HUES6 (cell line): ENCODE data around the gene ATP6V0B.

Experiments
- H3K27ac ChIP-seq: 2 replicates; pipeline ENCODE4 v1.7.0; 2013; ENCODE audit warnings: low read depth, mild to moderate bottlenecking, low read length, inconsistent platforms
- H3K27me3 ChIP-seq: 2 replicates; pipeline ENCODE4 v1.6.1; 2013; ENCODE audit warnings: low read length; ENCODE audit not compliant: control insufficient read depth, insufficient read depth
- H3K36me3 ChIP-seq: 2 replicates; pipeline ENCODE4 v1.6.1; 2013; ENCODE audit warnings: low read length; ENCODE audit not compliant: control insufficient read depth, insufficient read depth
- H3K4me1 ChIP-seq: 2 replicates; pipeline ENCODE4 v1.6.1; 2013; ENCODE audit warnings: low read length; ENCODE audit not compliant: control insufficient read depth, insufficient read depth
- H3K4me3 ChIP-seq: 2 replicates; pipeline ENCODE4 v1.5.1; 2013; ENCODE audit warnings: low read depth, low read length
- H3K9ac ChIP-seq: one replicate; pipeline ENCODE4 v1.6.1; 2013; ENCODE audit warnings: mild to moderate bottlenecking, low read length
- H3K9me3 ChIP-seq: 2 replicates; pipeline ENCODE4 v1.6.1; 2013; ENCODE audit warnings: low read depth, low read length; ENCODE audit not compliant: control insufficient read depth, insufficient read depth

ATP6V0B gene

DNA sequence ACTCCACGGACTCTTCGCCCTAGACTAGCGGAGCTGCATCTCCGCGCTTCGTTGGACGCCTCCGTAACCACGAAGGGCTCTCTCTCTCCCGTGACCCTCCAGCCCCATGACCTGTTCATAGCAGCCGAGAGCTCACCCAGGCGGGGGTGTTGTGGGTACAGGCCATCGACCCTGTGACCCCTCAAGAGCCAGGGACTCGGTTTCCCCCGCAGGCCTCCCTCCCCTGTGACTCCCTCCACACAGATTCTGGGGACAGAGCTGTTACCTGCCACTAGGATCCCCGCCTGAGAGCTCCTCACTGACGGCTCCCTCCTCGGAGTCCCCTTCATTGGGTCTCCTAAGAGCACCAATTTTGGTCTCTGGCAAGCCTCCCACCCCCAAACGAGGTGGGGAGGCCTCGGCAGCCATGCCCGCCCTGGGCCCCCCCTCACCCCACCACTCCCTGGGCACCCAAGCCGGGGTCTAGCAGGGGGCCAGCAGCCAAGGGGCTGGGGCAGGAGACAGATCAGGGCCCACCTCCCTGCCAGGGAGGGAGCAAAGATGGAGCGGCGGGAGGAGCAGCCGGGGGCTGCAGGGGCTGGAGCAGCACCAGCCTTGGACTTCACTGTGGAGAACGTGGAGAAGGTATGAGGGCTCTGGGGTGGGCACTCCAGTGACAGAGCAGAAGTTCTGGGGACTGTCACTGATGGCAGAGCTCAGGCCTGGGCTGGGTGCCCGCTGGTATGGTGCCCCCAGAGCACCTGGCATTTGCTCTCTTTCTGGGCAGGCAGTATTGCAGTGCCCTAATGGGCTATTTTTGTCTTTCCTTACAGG lies 27.5 kb upstream of the ATP6V0B start:
- Histone ChIP-seq H3K27me3 (0 out of 2 replicates have a peak, but pooled peaks cover 2% of the 10 kb centered on the region), H3K4me3 (peak overlapping the region; percentile 87), H3K4me1 (peaks cover 9% of the 10 kb centered on the region), H3K36me3 (peaks cover 12% of the 10 kb centered on the region; the same call in 1 of the 2 replicates), H3K9me3 (no peaks in the 10 kb centered on the region), H3K27ac (peak overlapping the region; percentile 100; the same call in 1 of the 2 replicates), H3K9ac (peak overlapping the region; percentile 99)

DNA sequence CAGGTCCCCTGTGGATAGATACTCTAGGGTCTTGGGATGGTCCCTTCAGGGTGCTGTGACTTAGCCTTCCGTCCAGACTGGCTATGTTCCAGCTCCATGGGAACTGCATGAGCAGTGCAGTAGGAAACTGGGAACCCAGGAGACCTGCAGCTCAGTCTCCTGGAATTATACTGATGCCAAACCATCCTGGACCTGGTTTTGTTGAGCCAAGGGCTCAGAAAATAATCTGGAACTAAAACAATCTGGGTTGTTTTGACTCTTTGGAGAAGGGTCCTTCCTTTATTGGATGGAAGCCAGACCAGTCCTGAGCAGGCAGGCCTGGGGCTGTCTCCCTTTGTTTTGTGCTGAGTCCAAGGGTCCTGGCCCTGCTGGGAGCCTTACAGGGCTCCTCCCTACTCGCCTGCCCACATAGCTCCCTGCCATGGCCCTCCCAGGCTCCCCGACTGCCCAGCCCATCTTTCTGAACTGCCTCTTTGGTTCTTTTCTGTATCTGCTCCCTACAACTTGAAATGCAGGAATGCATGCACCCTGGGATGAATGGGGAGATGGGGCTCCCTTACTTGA lies 26.8 kb upstream of the ATP6V0B start:
- H3K4me3 ChIP-seq: peak overlapping the region; percentile 87
- H3K9ac ChIP-seq: no peak overlapping the region
- H3K36me3 ChIP-seq: peaks cover 12% of the 10 kb centered on the region; the same call in 1 of the 2 replicates
- H3K27me3 ChIP-seq: no peaks in the 10 kb centered on the region
- H3K4me1 ChIP-seq: peaks cover 9% of the 10 kb centered on the region
- no peaks in the 10 kb centered on the region for H3K9me3 ChIP-seq
- H3K27ac ChIP-seq: no peak overlapping the region

DNA sequence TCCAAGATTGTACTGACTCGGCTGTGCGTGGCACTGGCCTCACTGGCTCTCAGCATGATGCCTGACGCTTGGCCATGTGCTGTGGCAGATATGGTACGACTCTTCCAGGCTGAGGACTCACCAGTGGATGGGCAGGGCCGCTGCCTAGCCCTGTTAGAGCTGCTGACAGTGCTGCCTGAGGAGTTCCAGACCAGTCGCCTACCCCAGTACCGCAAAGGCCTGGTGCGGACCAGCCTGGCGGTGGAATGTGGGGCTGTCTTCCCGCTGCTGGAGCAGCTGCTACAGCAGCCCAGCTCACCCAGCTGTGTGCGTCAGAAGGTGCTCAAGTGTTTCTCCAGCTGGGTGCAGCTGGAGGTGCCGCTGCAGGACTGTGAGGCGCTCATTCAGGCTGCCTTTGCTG lies 25.1 kb upstream of the ATP6V0B start:
- Histone ChIP-seq H3K27ac (no peak overlapping the region), H3K27me3 (no peaks in the 10 kb centered on the region)

DNA sequence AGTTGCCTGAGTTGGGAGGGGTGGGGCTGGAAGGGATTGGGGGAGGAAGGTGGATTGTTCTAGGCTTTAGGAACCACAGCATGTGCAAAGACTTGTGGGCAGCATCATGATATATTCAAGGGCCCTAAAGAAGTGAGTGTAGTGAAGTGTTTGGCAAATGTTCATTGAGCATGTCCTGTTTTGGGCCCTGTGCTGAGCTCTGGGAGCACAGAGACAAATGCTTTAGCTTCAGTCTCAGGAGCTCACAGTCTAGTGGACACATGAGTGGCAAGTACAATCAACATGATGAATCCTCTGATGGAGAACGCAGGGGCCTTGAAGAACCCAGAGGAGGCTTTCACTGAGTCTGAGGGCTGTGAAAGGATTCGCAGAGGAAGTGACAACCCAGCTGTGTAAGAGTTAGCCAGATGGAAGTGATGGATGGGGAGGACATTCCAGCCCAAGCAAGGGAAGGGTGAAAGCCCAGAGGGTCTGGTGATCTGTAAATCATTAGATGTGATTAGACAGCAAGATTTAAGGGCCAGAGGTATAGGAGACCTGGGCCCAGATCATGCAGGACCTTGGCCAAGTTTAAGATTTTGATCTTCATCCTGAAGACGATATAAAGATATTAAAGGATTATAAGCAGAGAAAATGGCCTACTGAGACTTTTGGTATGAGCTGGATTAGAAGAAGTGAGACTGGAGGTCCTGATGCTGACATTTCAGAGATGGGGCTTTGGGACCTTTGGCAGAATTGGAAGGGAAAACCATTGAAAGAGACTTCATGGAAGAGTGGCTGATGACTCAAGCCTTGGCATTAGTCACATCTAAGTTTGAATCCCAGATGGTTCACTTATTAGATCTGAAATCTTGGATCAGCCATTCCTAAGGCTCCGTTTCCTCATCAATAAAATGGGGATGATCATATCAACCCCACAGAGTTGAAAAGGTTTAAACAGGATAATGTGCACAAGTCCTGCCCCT lies 23.5 kb upstream of the ATP6V0B start:
- Histone ChIP-seq H3K9ac (no peak overlapping the region), H3K27ac (no peak overlapping the region), H3K9me3 (no peaks in the 10 kb centered on the region), H3K27me3 (no peaks in the 10 kb centered on the region), H3K4me1 (peaks cover 6% of the 10 kb centered on the region), H3K36me3 (peaks cover 12% of the 10 kb centered on the region; the same call in 1 of the 2 replicates), H3K4me3 (no peak overlapping the region)

More for the DNA sequence above, 25.1 kb upstream of the ATP6V0B start:
- peaks cover 9% of the 10 kb centered on the region for H3K4me1 ChIP-seq
- no peak overlapping the region for H3K9ac ChIP-seq
- H3K4me3 ChIP-seq: no peak overlapping the region
- peaks cover 12% of the 10 kb centered on the region; the same call in 1 of the 2 replicates for H3K36me3 ChIP-seq
- no peaks in the 10 kb centered on the region for H3K9me3 ChIP-seq

DNA sequence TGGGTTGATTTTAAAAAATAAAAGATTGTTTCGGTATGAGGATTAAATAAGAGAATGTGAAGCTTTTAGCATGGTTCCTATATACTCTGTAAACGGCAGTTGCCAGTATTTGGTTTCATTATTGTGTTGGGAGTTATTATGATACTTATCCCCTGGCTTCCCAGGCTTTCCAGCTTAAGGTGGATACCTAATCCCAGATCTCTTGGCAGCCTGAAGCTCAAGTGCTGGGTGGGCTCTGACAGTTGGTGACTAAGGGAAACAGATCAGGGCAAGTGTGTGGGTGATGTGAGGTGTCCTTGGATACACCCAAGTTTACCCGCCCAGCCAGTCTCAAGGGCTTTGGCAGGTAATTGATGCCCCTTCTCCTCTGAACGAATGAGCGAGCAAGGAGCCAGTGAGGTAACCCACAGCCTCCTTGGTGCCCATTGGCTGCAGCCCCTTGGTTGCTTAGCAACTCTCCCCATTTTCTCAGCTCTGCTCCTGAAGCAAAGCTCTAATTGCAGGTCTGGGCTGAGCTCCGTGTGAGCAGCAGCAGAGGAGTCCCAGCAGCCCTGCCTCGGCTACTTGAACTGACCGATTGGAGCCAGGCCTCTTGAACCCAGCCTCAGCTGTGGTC lies 21.9 kb upstream of the ATP6V0B start:
- peaks cover 1% of the 10 kb centered on the region for H3K4me1 ChIP-seq
- H3K9me3 ChIP-seq: no peaks in the 10 kb centered on the region
- no peak overlapping the region for H3K27ac ChIP-seq

DNA sequence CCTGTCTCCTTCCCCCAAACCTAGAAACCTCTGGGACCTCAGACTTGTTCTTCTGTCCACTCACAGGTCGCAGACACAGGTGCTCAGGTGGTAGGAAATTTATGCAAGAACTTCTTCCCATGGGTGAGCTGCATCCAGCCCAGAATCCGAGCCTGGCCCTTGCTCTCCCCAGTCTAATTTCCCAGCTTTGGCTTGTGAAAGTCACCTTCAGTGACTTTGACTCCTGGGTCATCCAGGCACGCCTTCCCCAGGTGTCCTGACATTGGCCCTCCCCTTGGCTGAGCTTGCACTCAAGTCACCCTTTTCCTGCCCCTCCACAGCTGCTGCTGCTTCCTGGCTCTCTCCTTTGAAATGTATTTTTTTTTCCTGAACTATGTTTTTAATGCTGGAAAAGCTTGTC lies 21.4 kb upstream of the ATP6V0B start:
- Histone ChIP-seq H3K9ac (no peak overlapping the region), H3K9me3 (no peaks in the 10 kb centered on the region), H3K27ac (no peak overlapping the region), H3K4me3 (no peak overlapping the region), H3K27me3 (no peaks in the 10 kb centered on the region), H3K4me1 (no peaks in the 10 kb centered on the region), H3K36me3 (peaks cover 30% of the 10 kb centered on the region)

More for the DNA sequence above, 21.9 kb upstream of the ATP6V0B start:
- H3K9ac ChIP-seq: no peak overlapping the region
- no peaks in the 10 kb centered on the region for H3K27me3 ChIP-seq
- H3K4me3 ChIP-seq: no peak overlapping the region
- peaks cover 26% of the 10 kb centered on the region for H3K36me3 ChIP-seq

DNA sequence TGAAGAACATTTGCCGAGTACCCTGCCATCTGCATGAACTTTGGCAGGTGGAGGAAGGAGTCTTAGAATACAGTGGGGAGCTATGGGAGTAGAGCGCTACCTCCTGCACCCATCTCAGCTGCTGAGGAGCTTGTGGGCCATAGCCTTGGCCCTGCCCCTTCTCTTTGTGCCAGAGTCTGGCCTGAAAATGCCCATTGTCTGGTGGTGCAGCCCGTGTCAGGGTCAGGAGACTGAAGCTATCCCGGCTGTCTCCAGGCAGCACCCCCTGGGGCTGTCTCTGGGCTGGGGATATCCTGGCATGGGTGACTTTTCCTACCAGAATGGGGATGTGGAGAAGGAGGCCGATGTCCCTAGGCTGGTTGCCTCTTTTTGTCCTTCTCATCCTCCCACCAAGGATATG lies 20.7 kb upstream of the ATP6V0B start:
- peaks cover 37% of the 10 kb centered on the region for H3K36me3 ChIP-seq
- no peaks in the 10 kb centered on the region for H3K27me3 ChIP-seq
- no peaks in the 10 kb centered on the region for H3K4me1 ChIP-seq
- H3K9me3 ChIP-seq: no peaks in the 10 kb centered on the region
- H3K27ac ChIP-seq: no peak overlapping the region
- H3K4me3 ChIP-seq: no peak overlapping the region
- H3K9ac ChIP-seq: no peak overlapping the region

DNA sequence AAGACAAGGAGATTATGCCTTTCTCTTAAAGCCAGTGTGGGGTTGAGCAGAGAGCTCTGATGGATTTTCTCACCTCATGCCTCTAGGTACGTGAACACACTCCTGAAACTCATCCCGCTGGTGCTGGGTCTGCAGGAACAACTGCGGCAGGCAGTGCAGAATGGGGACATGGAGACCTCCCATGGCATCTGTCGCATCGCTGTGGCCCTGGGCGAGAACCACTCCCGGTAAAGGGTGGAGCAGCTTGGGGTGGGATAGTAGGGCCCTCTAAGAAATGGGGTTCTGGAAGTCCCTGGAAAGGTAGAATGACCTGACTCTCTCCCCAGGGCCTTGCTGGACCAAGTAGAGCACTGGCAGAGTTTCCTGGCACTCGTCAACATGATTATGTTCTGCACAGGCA lies 18.5 kb upstream of the ATP6V0B start:
- Histone ChIP-seq H3K4me1 (no peaks in the 10 kb centered on the region), H3K9me3 (no peaks in the 10 kb centered on the region), H3K27me3 (no peaks in the 10 kb centered on the region), H3K27ac (no peak overlapping the region), H3K9ac (no peak overlapping the region), H3K36me3 (peaks cover 40% of the 10 kb centered on the region), H3K4me3 (no peak overlapping the region)

DNA sequence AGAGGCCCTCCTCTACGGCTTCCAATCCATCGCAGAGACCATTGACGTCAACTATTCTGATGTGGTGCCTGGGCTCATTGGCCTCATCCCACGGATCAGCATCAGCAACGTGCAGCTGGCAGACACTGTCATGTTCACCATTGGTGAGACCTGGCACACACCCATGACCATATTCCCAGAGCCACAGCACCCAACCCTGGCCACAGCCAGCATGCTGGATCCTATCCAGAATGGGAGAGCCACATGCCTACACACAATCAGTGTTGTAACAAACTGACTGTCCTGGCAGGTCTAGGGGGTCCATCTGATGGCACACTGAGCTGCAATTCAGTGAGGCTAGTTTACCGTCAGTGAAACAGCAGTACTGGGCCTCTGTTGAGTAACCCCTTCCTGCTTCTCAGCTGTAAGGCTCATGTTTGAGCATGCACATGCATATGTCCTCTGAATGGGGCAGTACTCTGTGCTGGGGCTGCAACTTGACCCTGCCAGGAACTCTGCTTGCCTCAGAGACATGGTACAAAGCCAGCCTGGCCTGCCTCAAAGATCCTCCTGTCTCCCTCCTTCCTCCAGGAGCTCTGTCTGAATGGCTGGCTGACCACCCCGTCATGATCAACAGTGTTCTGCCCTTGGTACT lies 17.2 kb upstream of the ATP6V0B start:
- H3K9me3 ChIP-seq: no peaks in the 10 kb centered on the region
- H3K4me1 ChIP-seq: no peaks in the 10 kb centered on the region
- H3K36me3 ChIP-seq: peaks cover 42% of the 10 kb centered on the region
- H3K27ac ChIP-seq: no peak overlapping the region
- H3K9ac ChIP-seq: no peak overlapping the region
- H3K4me3 ChIP-seq: no peak overlapping the region
- no peaks in the 10 kb centered on the region for H3K27me3 ChIP-seq
